Transverse colon (tissue), 4 donors: ENCODE data around the gene CKMT2. TPM values are rescaled to one million over a fixed set of nuclear protein-coding genes. Genes with fewer than 3 reads are reported as not detected.

Experiments used
- DNase-seq: peaks from one replicate; pipeline ENCODE4 v3.0.0-alpha.2; 2019
- H3K27ac ChIP-seq, 4 donors: fragments of 200-600 bp; sonication (generic); 2 replicates each; pipeline ENCODE4 v1.5.1; 2016 to 2018; ENCODE audit warnings: inconsistent platforms in 4 of 4
- H3K27me3 ChIP-seq: fragments of 200-600 bp; sonication (generic); 2 replicates; pipeline ENCODE4 v1.5.1; 2017; ENCODE audit warnings: inconsistent platforms
- H3K36me3 ChIP-seq, 4 donors: fragments of 200-600 bp; sonication (generic); 2 replicates each; pipeline ENCODE4 v1.5.1; 2017 to 2019; ENCODE audit warnings: inconsistent platforms in 4 of 4
- H3K4me1 ChIP-seq, 4 donors: fragments of 200-600 bp; sonication (generic); 2 replicates each; pipeline ENCODE4 v1.5.1; 2017 to 2020; ENCODE audit warnings: inconsistent platforms in 4 of 4
- H3K4me3 ChIP-seq, 4 donors: fragments of 200-600 bp; sonication (generic); 1 replicate in 1 of 4; 2 replicates in 3 of 4; pipeline versions ENCODE4 v1.5.1 to v1.6.1; 2017 to 2019; ENCODE audit warnings: inconsistent platforms in 4 of 4
- H3K9me3 ChIP-seq, 2 donors: fragments of 200-600 bp; sonication (generic); 2 replicates each; pipeline ENCODE4 v1.5.1; 2017 to 2019; ENCODE audit warnings: inconsistent platforms in 2 of 2
- EP300 ChIP-seq: sonication (generic); formaldehyde crosslinking; IDR thresholded peaks from one replicate; pipeline ENCODE4 v1.6.1; 2017; ENCODE audit warnings: antibody characterized with exemption, low read depth
- POLR2A ChIP-seq: fragments of 450-650 bp; IDR thresholded peaks from one replicate; pipeline ENCODE4 v1.6.1; 2016; ENCODE audit warnings: antibody characterized with exemption, mild to moderate bottlenecking, moderate library complexity
- POLR2AphosphoS5 ChIP-seq, 3 donors: sonication (generic); formaldehyde crosslinking; IDR thresholded peaks; one replicate each; pipeline ENCODE4 v1.6.1; 2016; ENCODE audit warnings: antibody characterized with exemption in 3 of 3
- WGBS, 2 donors: methylation state at CpG; one replicate each; pipeline ENCODE4 v1.1.5; 2018; ENCODE audit warnings: low coverage in 1 of 2; 5-methylcytosine and 5-hydroxymethylcytosine counted together
- in situ Hi-C, 4 donors: fragments of 200-750 bp; cut with MboI; loops; one replicate each; pipeline versions ENCODE4 v1.15.0 to v1.15.1; 2017; ENCODE audit warnings: low sequenced_read_pairs in 3 of 4, low pct_ligation_motif_present in 1 of 4, low pct_unique_long_range_greater_than_20kb in 1 of 4
- intact Hi-C: fragments of 100-400 bp; cut with DNase I; formaldehyde crosslinking; loops from one replicate; pipeline ENCODE4 v1.15.1; 2023; ENCODE audit warnings: low total_unique reads
- total RNA-seq, 4 donors: library from RNA; depleted of rRNA; stranded (reverse); fragments of >200 nt; gene quantifications; one replicate each; pipeline ENCODE4 v1.1.0, GENCODE V29; 2016
- TF ChIP-seq, protein P1 (sequence below), 5 experiments: fragments of 200-600 bp in 3 of 5; fragments of 450-650 bp in 2 of 5; sonication (generic) in 3 of 5; IDR thresholded peaks; 1 replicate in 2 of 5; 2 replicates in 3 of 5; pipeline ENCODE4 v1.5.1; 2016 to 2017; ENCODE audit warnings: antibody characterized with exemption in 5 of 5, inconsistent platforms in 3 of 5, mild to moderate bottlenecking in 2 of 5, moderate library complexity in 1 of 5

The CKMT2 gene
- total RNA-seq, 4 donors from 2014 or later: 0.79 to 17.1 (median 5.1) TPM

DNA sequence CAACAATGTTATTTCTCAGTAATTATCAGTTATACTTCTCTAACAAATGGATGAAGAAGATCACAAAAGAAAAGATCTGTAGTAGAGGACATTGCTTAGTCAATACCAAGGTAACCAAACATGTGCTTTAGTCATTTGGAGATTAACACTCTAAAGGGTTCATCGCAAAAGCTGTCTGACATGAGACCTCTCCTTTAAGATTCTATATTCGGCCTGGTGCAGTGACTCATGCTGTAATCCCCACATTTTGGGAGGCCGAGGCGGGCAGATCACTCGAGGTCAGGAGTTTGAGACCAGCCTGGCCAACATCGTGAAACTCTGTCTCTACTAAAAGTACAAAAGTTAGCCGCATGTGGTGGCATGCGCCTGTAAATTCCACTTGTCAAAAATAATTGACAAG, 18.3 kb upstream of the CKMT2 start:
- no peak overlapping the region for H3K4me3 ChIP-seq
- TF ChIP-seq, protein P1, sequence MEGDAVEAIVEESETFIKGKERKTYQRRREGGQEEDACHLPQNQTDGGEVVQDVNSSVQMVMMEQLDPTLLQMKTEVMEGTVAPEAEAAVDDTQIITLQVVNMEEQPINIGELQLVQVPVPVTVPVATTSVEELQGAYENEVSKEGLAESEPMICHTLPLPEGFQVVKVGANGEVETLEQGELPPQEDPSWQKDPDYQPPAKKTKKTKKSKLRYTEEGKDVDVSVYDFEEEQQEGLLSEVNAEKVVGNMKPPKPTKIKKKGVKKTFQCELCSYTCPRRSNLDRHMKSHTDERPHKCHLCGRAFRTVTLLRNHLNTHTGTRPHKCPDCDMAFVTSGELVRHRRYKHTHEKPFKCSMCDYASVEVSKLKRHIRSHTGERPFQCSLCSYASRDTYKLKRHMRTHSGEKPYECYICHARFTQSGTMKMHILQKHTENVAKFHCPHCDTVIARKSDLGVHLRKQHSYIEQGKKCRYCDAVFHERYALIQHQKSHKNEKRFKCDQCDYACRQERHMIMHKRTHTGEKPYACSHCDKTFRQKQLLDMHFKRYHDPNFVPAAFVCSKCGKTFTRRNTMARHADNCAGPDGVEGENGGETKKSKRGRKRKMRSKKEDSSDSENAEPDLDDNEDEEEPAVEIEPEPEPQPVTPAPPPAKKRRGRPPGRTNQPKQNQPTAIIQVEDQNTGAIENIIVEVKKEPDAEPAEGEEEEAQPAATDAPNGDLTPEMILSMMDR (IDR thresholded peaks at IDR 0.05): no peak
- H3K9me3 ChIP-seq: no peaks in the 10 kb centered on the region
- no peaks in the 10 kb centered on the region for H3K36me3 ChIP-seq
- no peak for DNase-seq
- 82 to 87% methylated on average over 8 of the region's 8 CpGs for WGBS, 2 donors
- no peaks in the 10 kb centered on the region for H3K4me1 ChIP-seq
- H3K27me3 ChIP-seq: no peaks in the 10 kb centered on the region
- in situ Hi-C loops: no loop called here
- intact Hi-C loops: no loop called here
- H3K27ac ChIP-seq: no peak overlapping the region

DNA sequence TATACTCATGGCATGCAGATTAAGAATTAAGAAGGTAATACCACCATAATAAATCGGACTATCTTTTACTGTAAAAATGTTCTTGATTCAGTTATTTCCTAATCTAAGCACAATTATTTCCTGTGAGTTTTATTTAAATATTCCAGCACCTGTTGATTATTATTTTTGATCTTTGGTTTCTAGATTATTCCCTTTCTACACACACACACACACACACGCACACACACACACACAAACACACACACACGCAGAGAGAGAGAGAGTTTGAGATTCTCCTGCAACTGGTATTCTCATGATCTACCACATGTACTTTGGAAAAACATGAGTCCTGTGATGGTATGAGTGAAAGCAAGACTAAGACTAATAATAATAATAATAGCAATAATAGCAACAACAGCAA, 17.0 kb upstream of the CKMT2 start:
- no peaks in the 10 kb centered on the region for H3K36me3 ChIP-seq
- H3K4me1 ChIP-seq: no peaks in the 10 kb centered on the region
- H3K27me3 ChIP-seq: no peaks in the 10 kb centered on the region
- H3K4me3 ChIP-seq: no peak overlapping the region
- in situ Hi-C loops (no loop called here), intact Hi-C loops (no loop called here)
- WGBS, 2 donors: 53 to 57% methylated on average over 3 of the region's 3 CpGs
- no peaks in the 10 kb centered on the region for H3K9me3 ChIP-seq
- TF ChIP-seq POLR2AphosphoS5 (IDR thresholded peaks at IDR 0.05) (no peak), EP300 (no peak), POLR2A (no peak)
- TF ChIP-seq, protein P1 (IDR thresholded peaks at IDR 0.05): no peak
- H3K27ac ChIP-seq: no peak overlapping the region
- no peak for DNase-seq

DNA sequence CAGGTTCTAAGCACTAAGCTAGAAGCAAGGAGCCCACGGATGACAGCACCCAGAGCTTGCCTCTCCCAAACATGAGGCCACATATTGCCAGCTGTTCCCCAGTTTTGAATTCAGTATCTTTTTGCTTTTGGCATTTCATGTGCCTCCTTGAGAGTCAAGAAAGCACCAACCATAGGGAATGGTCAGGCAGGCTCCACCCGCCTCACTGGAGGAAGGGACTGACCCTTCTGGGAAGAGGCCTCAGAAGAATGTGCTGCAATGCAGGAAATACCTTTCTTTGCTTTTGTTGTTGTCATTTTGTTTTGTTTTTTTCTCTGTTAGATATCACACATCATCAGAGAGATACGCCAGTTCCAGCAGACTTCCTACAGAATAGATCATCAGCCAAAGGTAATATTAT, 13.7 kb upstream of the CKMT2 start:
- H3K9me3 ChIP-seq: no peaks in the 10 kb centered on the region
- DNase-seq: no peak
- TF ChIP-seq POLR2AphosphoS5 (IDR thresholded peaks at IDR 0.05): no peak
- no peak for TF ChIP-seq POLR2A
- no peak for TF ChIP-seq EP300
- TF ChIP-seq, protein P1 (IDR thresholded peaks at IDR 0.05): no peak
- in situ Hi-C loops (no loop called here), intact Hi-C loops (no loop called here)
- H3K27ac ChIP-seq: no peak overlapping the region
- H3K36me3 ChIP-seq: no peaks in the 10 kb centered on the region
- WGBS, 2 donors: 89 to 95% methylated on average over 2 to 3 of the region's 3 CpGs
- H3K27me3 ChIP-seq: no peaks in the 10 kb centered on the region
- no peak overlapping the region for H3K4me3 ChIP-seq
- no peaks in the 10 kb centered on the region for H3K4me1 ChIP-seq

DNA sequence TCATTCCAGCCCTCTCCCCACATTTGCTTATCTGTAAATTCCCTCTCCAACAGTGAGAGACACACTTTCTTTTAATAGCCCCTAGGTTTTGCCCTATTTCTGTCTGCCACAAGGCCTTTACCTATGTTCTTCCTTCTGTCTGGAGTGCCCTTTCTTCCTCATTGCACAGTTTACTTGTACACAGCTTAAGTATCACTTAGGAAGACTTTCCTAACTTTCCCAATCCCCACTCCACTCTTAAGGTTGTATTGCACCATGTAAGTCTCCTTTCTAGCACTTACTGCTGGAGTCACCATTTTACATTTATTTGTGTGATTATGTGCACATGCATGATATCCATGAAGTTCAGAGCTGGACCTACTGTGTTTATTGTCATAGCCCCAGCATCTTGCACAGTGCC, 10.8 kb upstream of the CKMT2 start:
- TF ChIP-seq POLR2AphosphoS5 (IDR thresholded peaks at IDR 0.05) (no peak), EP300 (no peak), POLR2A (no peak)
- TF ChIP-seq, protein P1 (IDR thresholded peaks at IDR 0.05): no peak
- Histone ChIP-seq H3K36me3 (no peaks in the 10 kb centered on the region), H3K27ac (no peak overlapping the region), H3K9me3 (no peaks in the 10 kb centered on the region), H3K4me3 (no peak overlapping the region), H3K4me1 (no peaks in the 10 kb centered on the region), H3K27me3 (no peaks in the 10 kb centered on the region)
- intact Hi-C loops: no loop called here
- in situ Hi-C loops: no loop called here
- DNase-seq: no peak
